ENCODE results near the gene TVP23A.
"Not testable (repeated sequence)": the region's sequence is repeated elsewhere in the genome, so short reads cannot be mapped to it uniquely, and the experiment has no call there.

TVP23A gene

DNA sequence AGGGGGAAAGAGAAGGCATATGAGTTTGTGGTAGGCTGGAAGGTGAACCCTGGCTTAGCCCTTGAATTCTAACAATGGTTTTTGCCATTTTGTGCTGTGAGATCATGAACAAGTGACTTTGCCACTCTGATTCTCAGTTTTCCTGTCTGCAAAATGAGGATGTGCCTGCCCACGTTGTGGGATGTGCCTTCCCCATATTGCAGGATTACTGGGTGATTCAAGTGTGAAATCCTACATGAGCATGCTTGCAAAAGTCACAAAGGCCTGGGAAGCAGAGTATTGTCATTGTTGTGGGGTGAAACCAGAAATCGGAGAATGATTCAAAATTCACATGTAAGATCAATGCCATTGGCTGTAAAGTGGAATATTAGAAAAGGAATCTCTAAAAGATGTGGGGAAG lies 28.6 kb upstream of the TVP23A start:
- Mint-ChIP-seq H3K9me3 (ENCODE audit: low read depth) (no peaks in the 10 kb centered on the region), H3K4me3 (no peak overlapping the region), H3K36me3 (no peaks in the 10 kb centered on the region), H3K4me1 (ENCODE audit: low read depth) (peaks cover 2% of the 10 kb centered on the region), H3K27me3 (peaks cover 15% of the 10 kb centered on the region), H3K27ac (no peak overlapping the region)

DNA sequence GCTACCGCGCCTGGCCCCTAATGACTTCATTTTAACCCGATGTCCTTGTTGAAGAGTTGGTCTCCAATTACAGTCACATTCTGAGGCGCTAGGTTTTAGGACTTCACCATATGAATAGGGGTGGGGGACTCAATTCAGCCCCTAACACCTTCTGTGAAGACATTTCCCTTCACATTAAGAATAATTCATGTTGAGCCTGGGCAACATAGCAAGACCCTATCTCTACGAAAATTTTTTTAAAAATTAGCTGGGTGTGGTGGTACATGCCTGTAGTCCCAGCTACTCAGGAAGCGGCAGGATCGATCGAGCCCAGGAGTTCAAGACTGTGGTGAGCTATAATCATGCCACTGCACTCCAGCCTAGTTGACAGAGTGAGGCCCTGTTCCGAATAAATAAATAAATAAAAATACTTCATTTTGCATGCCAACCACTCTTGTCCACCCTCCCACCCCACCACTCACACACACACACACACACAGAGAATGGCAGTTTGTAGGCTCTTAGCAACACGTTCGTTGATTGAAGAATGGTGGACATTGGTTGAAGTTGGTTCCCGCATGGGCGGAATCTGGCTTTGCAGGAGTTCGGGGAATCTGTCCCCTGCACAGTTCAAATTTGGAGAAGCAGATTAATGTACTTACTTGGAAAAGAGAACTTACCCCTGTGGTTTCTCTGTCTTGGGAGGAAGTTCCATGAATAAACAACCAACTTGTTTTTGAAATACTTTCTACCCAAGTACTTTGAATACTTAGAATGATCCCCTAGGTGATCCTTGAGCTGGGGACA lies 27.8 kb upstream of the TVP23A start:
- Mint-ChIP-seq H3K9me3 (ENCODE audit: low read depth) (no peaks in the 10 kb centered on the region), H3K27ac (no peak overlapping the region), H3K4me3 (no peak overlapping the region), H3K36me3 (no peaks in the 10 kb centered on the region), H3K4me1 (ENCODE audit: low read depth) (no peaks in the 10 kb centered on the region), H3K27me3 (peaks cover 15% of the 10 kb centered on the region)

DNA sequence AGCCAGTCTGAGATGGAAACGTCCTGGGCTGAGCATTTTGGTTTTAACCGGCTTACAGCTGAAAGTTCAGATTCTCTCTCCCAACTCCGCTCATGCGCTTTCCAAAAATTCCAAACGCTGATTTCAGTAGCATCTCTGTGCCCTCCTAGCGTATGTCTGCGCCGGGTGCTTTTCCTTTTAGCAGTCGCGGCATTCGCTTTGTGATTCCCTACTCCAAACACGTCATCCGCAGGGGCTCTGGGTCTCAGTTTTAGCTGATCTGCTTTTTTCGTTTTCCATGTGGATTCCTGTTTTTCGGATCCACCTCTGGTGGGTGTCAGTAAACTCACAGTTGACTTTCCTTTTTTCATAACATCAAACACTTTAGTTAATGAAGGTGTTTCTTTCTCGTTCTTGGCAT lies 22.1 kb upstream of the TVP23A start:
- peaks cover 5% of the 10 kb centered on the region for H3K9me3 Mint-ChIP-seq (ENCODE audit: low read depth)
- no peak overlapping the region for H3K27ac Mint-ChIP-seq
- no peak overlapping the region for H3K4me3 Mint-ChIP-seq
- no peaks in the 10 kb centered on the region for H3K4me1 Mint-ChIP-seq (ENCODE audit: low read depth)
- H3K27me3 Mint-ChIP-seq = peaks cover 7% of the 10 kb centered on the region
- no peaks in the 10 kb centered on the region for H3K36me3 Mint-ChIP-seq

DNA sequence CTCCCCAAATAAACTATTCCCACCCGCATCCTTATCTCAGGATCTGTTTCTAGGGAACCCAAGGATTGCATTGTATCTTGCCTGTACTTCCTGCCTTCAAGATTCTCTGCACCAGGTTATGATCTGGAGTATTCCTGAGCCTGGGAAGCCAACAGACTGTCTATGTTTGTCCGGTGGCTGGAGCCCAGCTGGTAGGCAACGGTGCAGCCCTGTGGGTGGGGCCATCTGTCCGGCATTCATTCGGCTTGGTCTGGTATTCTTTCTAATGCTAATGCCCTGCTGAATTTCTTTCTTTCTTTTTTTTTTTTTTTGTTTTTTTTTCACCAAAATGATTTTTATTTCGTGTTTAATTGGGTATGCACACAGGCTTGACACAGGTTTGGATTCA lies 20.7 kb upstream of the TVP23A start:
- Mint-ChIP-seq H3K4me3 (no peak overlapping the region), H3K36me3 (no peaks in the 10 kb centered on the region), H3K9me3 (ENCODE audit: low read depth) (peaks cover 5% of the 10 kb centered on the region), H3K4me1 (ENCODE audit: low read depth) (no peaks in the 10 kb centered on the region), H3K27ac (no peak overlapping the region), H3K27me3 (peaks cover 2% of the 10 kb centered on the region)

DNA sequence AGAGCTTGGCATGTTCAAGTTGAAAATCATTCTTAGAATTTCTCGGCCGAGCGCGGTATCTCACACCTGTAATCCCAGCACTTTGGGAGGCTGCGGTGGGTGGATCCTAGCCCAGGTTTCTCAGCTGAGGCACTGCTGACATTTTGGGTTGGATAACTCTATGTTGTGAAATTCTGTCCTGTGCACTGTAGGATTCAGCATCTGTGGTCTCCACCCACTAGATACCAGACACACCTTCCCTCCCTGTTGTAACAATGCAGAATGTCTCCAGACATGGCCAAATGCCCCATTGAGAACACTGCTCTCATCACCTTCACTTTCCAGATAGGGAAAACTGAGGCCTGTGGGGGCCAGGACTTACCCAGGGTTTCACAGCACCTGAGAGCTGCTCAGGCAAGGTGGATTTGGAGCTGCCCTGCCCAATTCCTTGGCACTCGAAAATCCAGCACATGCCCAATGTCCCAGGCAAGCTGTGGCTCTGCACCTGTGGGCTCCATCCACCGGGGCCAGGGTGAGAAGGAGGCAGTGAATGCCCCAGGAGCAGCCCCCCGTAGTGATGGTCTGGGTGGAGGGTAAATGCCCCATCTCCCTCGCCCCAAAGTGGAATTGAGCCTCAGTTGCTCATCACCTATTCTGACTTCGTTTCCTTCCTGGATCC lies 20.2 kb upstream of the TVP23A start:
- Mint-ChIP-seq H3K4me3 (no peak overlapping the region), H3K27me3 (peaks cover 6% of the 10 kb centered on the region), H3K4me1 (ENCODE audit: low read depth) (no peaks in the 10 kb centered on the region), H3K9me3 (ENCODE audit: low read depth) (peaks cover 5% of the 10 kb centered on the region), H3K36me3 (no peaks in the 10 kb centered on the region), H3K27ac (no peak overlapping the region)

DNA sequence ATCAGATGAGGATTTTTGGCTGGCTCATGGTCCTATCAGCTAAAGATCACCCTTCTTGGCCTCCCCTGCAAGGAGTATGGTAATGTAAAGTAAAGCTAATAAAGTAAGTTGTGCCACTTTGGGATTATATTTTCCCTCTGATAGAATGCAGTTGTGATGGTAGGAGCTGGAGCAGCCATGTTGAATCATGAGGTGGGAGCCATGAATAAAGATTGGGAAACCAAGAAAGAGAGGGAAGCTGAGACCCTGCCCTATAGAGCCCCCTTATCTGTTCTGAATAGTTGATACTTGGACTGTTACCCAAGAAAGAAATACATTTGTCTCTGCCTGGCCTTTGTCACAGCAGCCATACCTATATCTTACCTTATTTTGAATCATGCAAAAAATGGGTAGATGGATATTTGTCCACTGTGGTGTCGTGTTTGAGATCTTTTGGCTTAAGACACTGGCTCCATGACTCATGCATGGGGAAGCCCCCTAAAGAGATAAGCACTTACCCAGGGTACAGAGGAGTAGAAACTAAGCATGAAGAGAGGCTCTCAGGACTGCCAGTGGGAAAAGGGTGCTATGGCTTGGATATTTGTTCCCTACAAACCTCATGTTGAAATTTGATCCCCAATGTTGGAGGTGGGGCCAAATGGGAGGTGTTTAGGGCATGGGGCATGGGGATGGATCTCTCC lies 17.7 kb upstream of the TVP23A start:
- Mint-ChIP-seq H3K36me3 (no peaks in the 10 kb centered on the region), H3K27me3 (peaks cover 6% of the 10 kb centered on the region), H3K27ac (no peak overlapping the region), H3K4me3 (no peak overlapping the region), H3K9me3 (ENCODE audit: low read depth) (peaks cover 5% of the 10 kb centered on the region), H3K4me1 (ENCODE audit: low read depth) (no peaks in the 10 kb centered on the region)

DNA sequence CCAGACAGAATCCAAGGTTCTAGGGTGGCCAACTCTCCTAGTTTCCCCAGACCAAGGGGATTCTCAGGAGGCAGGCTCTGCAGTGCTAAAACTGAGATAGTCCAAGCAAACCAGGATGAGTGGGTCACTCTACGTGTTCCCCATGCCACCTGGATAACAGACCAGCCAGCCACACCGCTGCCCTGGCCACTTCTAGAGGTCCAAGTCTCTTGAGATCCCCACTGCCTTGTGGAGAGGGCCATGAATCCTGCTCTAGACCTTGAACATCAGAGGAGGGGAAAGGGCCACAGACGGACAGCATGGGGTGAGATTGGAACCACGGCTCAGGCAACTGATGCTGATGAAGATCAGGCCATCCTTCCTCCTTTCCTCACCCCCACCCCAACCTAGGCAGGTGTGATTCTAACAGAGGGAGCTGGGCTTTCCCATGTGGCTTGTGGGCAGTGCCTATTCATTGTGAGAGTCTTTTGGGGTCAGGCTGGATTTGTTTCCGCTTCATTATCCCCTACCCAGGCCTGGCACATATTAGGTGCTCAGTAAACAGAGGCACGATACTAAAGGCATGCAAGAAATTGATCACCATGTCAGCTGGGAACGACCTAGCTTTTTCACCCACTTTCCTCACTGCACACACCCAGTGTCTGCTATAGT lies 16.8 kb upstream of the TVP23A start:
- peaks cover 6% of the 10 kb centered on the region for H3K27me3 Mint-ChIP-seq
- no peak overlapping the region for H3K4me3 Mint-ChIP-seq
- H3K4me1 Mint-ChIP-seq (ENCODE audit: low read depth) = no peaks in the 10 kb centered on the region
- H3K27ac Mint-ChIP-seq = no peak overlapping the region
- peaks cover 5% of the 10 kb centered on the region for H3K9me3 Mint-ChIP-seq (ENCODE audit: low read depth)
- H3K36me3 Mint-ChIP-seq = no peaks in the 10 kb centered on the region

DNA sequence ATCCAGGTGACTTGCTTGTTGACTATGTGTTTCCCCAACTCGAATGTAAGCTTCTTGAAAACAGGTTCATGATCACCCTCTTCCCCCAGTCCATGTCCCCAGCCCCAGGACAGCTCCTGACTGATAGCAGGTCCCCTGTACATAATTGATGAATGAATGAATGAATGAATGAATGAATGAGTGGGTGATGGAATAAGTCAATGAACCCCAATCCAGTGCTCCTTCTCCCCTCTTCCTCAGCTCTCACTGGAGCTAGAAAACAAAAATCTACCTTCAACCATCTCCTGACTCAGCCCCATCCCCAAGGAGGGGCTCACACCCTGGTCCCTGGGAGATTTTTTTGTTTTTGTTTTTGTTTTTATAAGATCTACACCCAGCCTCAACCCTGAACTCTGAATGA lies 16.2 kb upstream of the TVP23A start:
- no peak overlapping the region for H3K27ac Mint-ChIP-seq
- H3K4me1 Mint-ChIP-seq (ENCODE audit: low read depth) = no peaks in the 10 kb centered on the region
- peaks cover 5% of the 10 kb centered on the region for H3K9me3 Mint-ChIP-seq (ENCODE audit: low read depth)
- H3K36me3 Mint-ChIP-seq = no peaks in the 10 kb centered on the region
- peaks cover 6% of the 10 kb centered on the region for H3K27me3 Mint-ChIP-seq
- H3K4me3 Mint-ChIP-seq = no peak overlapping the region

DNA sequence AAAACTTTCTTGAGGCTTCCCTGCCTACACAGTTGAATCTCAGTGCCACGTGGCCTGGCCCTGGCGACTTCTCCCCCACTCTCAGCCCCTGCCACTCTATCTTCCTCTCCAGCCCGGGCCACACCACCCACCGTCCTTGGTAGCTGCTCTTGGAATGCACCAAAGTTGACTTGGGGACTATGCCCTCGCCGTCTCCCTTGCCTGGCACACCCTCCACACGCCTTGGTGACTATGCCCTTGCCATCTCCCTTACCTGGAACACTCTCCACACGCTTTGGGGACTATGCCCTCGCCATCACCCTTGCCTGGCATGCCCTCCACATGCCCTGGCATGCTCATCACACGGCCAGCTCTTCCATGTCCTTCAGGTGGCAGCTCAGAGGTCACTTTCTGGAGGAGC lies 15.5 kb upstream of the TVP23A start:
- no peak overlapping the region for H3K27ac Mint-ChIP-seq
- H3K4me1 Mint-ChIP-seq (ENCODE audit: low read depth) = no peaks in the 10 kb centered on the region
- H3K4me3 Mint-ChIP-seq = no peak overlapping the region

DNA sequence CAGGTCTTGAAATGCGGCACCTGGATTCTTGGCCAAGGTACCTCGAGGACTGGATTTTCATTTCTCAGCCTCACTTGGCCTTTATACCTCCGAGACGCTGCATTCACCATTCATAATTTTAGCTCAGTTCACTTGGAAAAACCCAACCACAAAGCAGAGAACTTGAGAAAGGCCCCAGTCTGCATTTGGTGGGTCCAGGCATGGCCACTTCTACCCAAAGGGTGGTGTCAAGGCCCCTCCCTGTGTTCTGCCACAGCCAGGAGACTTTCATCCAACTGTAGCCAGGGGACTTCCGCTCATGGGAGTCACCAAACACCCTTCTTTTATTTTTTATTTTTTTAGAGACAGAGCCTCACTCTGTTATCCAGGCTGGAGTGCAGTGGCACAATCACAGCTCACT lies 14.7 kb upstream of the TVP23A start:
- Mint-ChIP-seq H3K27ac (no peak overlapping the region), H3K36me3 (no peaks in the 10 kb centered on the region), H3K27me3 (peaks cover 6% of the 10 kb centered on the region), H3K4me1 (ENCODE audit: low read depth) (no peaks in the 10 kb centered on the region), H3K4me3 (no peak overlapping the region), H3K9me3 (ENCODE audit: low read depth) (peaks cover 5% of the 10 kb centered on the region)

More for the DNA sequence above, 15.5 kb upstream of the TVP23A start:
- H3K9me3 Mint-ChIP-seq (ENCODE audit: low read depth) = peaks cover 5% of the 10 kb centered on the region
- peaks cover 6% of the 10 kb centered on the region for H3K27me3 Mint-ChIP-seq
- no peaks in the 10 kb centered on the region for H3K36me3 Mint-ChIP-seq

DNA sequence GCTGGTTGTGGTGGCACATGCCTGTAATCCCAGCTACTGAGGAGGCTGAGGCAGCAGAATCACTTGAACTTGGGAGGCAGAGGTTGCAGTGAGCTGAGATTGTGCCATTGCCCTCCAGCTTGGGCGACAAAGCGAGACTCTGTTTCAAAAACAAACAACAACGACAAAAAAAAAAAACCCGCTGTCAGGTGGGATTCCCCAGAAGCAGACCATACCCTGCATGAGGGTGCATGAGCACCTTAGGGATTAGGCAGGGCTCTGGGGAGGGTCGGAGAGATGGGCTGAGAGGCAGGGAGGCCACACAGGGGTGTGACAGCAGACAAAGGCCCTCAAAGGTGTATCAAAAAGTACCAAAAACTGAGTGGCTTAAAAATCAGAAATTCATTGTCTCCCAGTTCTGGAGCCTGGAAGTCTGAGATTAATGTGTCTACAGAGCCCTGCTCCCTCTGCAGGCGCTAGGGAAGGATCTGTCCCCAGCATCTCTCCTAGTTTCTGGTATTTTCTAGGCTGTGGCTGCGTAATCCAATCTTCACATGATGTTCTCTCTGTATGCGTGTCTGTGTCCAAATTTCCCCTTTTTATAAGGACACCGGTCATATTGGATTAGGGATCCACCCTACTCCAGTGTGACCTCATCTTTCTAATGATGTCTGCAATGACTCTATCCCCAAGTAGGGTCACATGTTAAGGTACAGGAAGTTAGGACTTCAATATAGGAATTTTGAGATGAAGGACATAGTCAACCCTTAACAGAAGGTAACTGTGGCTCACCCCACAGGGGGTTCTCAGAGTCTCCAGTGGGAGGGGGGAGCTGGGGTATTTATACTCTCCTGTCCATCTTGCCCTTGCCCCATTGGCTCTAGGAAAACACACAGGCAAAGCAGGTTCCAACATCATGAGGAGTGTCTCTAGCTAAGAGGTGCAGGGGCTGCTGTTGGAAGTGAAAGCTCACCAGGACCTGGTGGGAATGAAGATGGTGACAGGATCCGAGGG lies 13.6 kb upstream of the TVP23A start:
- Mint-ChIP-seq H3K4me1 (ENCODE audit: low read depth) (no peaks in the 10 kb centered on the region), H3K4me3 (no peak overlapping the region), H3K9me3 (ENCODE audit: low read depth) (peaks cover 5% of the 10 kb centered on the region), H3K27me3 (peaks cover 7% of the 10 kb centered on the region), H3K36me3 (no peaks in the 10 kb centered on the region), H3K27ac (no peak overlapping the region)

DNA sequence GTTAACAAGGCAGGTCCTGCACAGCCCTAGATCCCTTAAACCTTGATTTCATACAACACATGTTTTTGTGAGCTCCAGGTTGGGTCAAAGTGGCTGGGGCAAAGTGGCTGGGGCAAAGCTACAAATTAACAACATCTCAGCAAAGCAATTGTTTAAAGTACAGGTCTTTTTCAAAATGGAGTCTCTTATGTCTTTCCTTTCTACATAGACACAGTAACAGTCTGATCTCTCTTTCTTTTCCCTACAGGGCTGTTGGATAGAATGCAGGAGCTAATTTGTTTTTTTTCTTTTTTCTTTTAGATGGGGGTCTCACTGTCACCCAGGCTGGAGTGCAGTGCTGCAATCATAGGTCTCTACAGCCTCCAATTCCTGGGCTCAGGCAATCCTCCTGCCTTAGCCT lies 11.6 kb upstream of the TVP23A start:
- H3K27ac Mint-ChIP-seq; H3K4me1 Mint-ChIP-seq (ENCODE audit: low read depth); H3K4me3 Mint-ChIP-seq; H3K36me3 Mint-ChIP-seq; H3K27me3 Mint-ChIP-seq; H3K9me3 Mint-ChIP-seq (ENCODE audit: low read depth): not testable (repeated sequence)

DNA sequence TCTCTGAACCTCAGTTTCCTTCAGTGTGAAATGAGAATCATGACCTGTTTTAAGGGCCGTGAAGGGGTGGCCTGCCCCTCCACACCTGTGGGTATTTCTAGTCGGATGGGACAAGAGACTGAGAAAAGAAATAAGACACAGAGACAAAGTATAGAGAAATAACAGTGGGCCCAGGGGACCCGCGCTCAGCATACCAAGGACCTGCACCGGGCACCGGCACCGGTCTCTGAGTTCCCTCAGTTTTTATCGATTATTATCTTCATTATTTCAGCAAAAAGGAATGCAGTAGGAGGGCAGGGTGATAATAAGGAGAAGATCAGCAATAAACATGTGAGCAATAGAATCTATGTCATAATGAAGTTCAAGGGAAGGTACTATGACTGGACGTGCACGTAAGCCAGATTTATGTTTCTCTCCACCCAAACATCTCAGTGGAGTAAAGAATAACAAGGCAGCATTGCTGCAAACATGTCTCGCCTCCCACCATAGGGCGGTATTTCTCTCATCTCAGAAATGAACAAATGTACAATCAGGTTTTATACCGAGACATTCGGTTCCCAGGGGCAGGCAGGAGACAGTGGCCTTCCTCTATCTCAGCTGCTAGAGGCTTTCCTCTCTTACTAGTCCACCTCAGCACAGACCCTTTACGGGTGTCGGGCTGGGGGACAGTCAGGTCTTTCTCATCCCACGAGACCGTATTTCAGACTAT lies 10.9 kb upstream of the TVP23A start:
- H3K9me3 Mint-ChIP-seq (ENCODE audit: low read depth); H3K27me3 Mint-ChIP-seq; H3K4me3 Mint-ChIP-seq; H3K4me1 Mint-ChIP-seq (ENCODE audit: low read depth); H3K36me3 Mint-ChIP-seq; H3K27ac Mint-ChIP-seq: not testable (repeated sequence)

All from activated naive CD8-positive, alpha-beta T cell (primary cell).